ENCODE data around the gene TRIM51G.
"Not testable (repeated sequence)": the region's sequence is repeated elsewhere in the genome, so short reads cannot be mapped to it uniquely, and the experiment has no call there.

The TRIM51G gene

DNA sequence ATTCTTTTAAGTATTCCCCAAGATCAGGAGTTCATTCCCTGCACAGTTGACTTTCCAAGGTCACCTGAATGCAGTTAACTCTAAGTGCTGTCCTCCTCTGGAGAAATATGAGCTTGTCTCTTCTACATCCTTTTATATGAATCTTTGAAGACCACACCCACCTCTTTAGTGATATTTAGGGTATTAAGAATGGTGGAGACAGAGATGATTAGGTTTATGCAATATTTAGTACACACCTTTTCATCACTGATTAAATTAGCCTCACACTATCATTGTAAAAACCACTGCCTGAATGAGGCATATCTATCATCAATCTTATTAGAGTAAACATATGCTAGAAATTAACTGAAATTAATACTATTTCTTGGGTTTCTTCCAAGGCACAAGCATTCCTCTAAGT lies at the start of gene TRIM51G:
TRIM51G (minus strand) TSS at position 101 of the 400 bp plus-strand sequence. CDS start 2,190 bp downstream, outside the sequence.
- DNase-seq, result not testable (repeated sequence)

DNA sequence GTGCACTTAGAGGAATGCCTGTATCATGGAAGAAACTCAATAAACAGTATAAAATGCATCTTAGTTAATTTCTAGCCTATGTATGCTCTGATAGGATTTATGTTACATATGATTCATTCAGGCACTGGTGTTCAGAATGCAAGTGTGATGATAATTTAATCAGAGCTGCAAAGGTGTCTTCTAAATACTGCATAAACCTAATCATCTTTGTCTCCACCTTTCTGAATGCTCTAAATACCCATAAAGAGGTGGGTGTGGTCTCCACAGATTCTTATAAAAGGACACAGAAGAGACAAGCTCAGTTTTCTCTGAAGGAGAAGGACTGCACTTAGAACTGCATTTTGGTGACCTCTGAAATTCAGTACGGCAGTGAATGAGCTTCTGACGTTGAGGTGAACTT lies 44.8 kb upstream of the TRIM51G start, which contains the start of gene TRIM49B:
TRIM49B (plus strand) TSS at position 301 of the 400 bp plus-strand sequence. CDS start 2,777 bp downstream, outside the sequence.
- DNase-seq, result not testable (repeated sequence)

- not testable (repeated sequence) for DNase-seq
Observed at GRCh38 chr11:48968592-48968991, 15.1 kb downstream of the TRIM51G start.

GRCh38 chr11:48955315-48956049 lies 28.2 kb downstream of the TRIM51G start:
- not testable (repeated sequence) for DNase-seq

- DNase-seq, result not testable (repeated sequence)
Observed at GRCh38 chr11:48945796-48946195, 37.9 kb downstream of the TRIM51G start.

All from activated T-cell treated with anti-CD3 and anti-CD28 coated beads, Interleukin-2, amount 50 U/mL, for 1 hour (primary cell).